Measurements from ENCODE around the gene SRGAP2C.
"Not testable (repeated sequence)": the region's sequence is repeated elsewhere in the genome, so short reads cannot be mapped to it uniquely, and the experiment has no call there.

Gene SRGAP2C

DNA sequence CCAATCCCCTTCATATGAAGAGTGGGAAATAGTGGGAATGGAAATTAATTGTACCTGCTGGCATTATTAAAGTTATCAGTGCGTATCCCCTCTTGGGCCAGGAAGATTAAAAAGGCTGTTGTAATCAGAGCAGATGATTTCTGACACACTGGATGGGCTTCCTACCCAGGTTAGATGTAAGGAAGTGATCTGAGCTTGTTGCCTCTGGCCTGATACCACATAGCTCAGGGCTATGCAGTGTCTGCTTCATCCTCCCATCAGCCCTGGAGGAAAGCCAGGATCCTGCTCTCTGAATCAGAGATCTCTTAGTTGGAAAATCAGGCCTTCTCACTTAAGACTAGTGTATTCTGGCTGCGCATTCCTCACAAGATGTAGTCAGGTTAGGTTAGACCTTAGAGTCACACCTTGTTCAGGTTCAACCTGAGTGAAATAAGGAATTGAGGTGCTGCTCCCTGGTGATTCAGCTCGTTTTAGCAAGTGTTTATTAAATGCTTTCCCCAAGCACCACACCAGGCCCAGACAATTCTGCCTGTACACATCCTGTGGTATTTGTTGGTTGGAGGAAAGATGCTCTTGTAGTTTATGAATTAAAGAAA lies 158.6 kb downstream of the SRGAP2C start:
- not testable (repeated sequence) for DNase-seq

- not testable (repeated sequence) for DNase-seq
Measured at GRCh38 chr1:121344355-121344754, 159.6 kb downstream of the SRGAP2C start.

- not testable (repeated sequence) for DNase-seq
Measured at GRCh38 chr1:121346654-121347053, 161.9 kb downstream of the SRGAP2C start.

- DNase-seq, result not testable (repeated sequence)
Measured at GRCh38 chr1:121347476-121347875, 162.7 kb downstream of the SRGAP2C start.

- not testable (repeated sequence) for DNase-seq
Measured at GRCh38 chr1:121348115-121348514, 163.3 kb downstream of the SRGAP2C start.

DNA sequence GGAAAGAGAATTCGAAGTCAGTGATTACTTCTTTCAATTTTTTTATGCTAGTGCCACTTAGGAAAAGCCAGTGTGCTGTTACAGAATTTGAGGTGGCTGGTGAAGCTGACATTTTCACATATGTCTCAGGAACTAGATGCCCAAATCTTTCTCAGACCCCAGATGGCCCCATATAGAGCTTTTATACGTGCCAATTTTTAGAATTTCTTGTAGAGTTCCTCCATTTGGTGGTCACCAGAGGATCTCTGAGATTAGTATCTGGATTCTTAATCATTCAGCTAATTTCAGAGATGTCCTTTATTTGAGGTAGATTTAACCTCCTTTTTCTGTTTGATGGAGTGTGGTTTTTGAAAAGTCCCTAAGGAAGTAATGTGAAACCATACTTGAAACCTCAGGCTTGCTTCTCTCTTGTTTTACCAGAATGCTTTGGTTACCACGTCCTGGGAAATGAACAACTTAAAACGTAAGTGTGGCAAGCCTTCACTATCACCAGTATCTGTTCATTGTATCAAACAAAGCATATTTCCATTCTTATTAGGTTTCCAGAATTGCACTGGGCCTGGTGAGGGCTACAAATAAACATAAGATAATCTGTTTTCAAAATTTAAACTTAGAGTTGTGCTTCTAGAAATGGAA lies 164.7 kb downstream of the SRGAP2C start:
- DNase-seq, result not testable (repeated sequence)

GRCh38 chr1:121355711-121356420 lies 171.1 kb downstream of the SRGAP2C start:
- DNase-seq, result not testable (repeated sequence)

- not testable (repeated sequence) for DNase-seq
Measured at GRCh38 chr1:121356819-121357218, 172.0 kb downstream of the SRGAP2C start.

- not testable (repeated sequence) for DNase-seq
Measured at GRCh38 chr1:121360531-121360930, 175.8 kb downstream of the SRGAP2C start.

GRCh38 chr1:121361451-121362233 lies 176.9 kb downstream of the SRGAP2C start:
- DNase-seq, result not testable (repeated sequence)

GRCh38 chr1:121362234-121362883 lies 177.6 kb downstream of the SRGAP2C start:
- peak; percentile 1 for DNase-seq

- DNase-seq, result not testable (repeated sequence)
Measured at GRCh38 chr1:121365316-121365715, 180.5 kb downstream of the SRGAP2C start.

GRCh38 chr1:121365723-121366122 lies 180.9 kb downstream of the SRGAP2C start:
- DNase-seq, result not testable (repeated sequence)

DNA sequence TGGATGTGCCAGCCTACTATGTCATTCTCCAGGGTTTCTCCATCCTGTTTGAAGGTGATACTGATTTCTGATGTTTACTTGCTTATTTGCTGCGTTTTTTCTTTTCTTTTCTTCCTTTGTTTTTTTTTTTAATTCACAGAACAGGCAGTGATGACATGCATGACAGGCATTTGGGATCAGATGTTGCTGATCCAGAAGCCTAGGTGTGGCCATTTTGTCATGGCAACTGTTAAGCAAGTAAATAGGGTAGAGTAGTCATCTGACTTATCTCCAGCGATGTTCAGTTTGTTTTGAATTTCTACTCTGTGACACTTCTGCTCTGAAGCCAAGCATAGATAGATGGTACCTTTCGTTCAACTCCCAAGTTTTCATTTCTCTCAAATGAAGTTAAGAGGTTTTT lies 181.4 kb downstream of the SRGAP2C start:
- not testable (repeated sequence) for DNase-seq

- not testable (repeated sequence) for DNase-seq
Measured at GRCh38 chr1:121368910-121369309, 184.1 kb downstream of the SRGAP2C start.

DNA sequence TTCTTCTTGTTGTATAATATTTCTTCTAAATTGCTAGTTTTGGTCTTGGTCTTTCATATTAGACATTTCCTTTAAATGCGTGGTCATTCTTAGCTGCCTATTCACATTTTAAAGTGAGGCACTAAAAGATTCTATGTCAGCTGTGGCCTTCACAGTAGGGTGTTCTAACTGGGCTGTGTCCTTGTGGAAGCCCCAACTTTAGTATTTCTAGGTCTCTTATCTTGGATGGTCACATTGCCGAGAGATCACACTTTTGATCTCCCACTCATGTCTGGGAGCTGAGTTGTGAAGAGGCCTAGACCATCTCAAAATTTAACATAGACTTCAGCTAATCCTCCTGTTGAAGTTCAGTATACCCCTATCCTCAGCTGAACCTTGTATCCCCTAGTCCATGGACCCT lies 185.2 kb downstream of the SRGAP2C start:
- DNase-seq, result not testable (repeated sequence)

DNA sequence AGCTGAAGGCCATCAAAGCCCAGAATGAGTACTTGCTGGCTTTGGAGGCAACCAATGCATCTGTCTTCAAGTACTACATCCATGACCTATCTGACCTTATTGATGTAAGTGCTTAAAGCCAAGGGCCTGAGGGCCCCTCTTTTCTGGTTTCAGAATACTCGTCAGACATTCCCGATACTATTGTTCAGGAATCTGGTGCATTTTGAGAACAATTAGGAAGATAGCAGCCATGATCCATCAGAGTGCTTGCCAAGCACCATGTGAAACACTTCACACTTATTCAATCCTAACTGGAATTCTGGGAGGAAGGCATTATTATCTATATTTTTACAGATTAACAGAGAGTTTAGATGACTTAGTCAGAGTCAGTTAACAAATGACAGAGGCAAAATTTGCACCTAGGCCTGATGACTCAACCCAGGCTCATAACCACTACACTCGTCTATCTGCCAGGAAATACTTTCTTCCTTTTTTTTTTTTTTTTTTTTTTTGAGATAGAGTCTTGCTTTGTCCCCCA lies 190.1 kb downstream of the SRGAP2C start:
- DNase-seq, result not testable (repeated sequence)

DNA sequence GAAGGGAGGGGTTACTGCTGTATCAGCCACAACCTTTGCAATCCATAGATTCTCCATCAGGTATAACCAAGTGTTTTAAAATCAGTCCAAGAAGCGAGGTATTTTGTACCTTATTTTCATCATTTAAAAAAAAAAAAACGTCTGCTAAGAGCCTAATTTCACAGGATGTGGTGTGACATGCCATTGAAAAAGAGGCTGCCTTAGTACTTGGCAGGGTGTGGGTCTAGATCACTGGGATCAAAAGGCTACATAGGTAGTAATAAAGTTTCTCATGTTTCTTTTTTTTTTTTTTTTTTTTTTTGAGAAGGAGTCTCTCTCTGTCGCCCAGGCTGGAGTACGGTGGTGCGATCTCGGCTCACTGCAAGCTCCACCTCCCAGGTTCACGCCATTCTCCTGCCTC lies 192.2 kb downstream of the SRGAP2C start:
- not testable (repeated sequence) for DNase-seq

DNA sequence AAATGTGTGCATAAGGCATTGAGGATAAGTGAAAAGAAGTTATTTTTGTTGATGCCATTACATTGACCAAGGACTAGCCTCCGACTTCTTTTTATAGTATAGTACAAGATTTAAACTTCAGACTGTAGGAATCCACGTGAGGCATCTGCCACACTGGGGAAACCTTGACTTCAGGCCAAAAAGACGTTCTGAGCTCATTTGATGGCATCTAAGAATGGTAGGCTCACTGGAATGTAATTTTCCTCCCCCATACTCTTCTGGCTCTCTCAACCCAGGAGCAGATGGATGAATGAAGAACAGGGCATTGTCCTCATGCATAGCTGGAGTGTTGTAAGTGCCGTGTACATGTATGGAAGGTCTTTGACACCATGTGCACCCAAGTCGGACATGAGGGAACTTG lies 194.0 kb downstream of the SRGAP2C start:
- DNase-seq, result not testable (repeated sequence)

DNA sequence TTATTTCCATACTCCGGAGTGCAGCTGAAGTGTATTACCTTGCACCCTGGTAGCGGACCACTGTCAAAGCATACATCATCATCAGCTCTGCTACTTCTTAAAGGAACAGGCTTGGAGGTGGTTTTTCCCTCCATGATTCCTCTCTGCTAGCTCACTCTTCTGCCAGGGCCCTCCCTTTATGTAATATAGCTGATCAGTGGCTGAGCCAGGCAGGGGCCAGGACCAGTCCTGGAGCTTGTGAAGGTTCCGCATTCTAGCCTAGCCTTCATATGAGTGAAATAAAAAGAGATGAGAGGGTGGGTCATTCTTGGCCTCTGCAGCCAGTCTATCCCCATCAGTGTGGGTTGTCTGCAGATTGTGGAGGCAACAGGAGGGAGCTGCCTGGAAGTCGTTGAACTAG lies 200.0 kb downstream of the SRGAP2C start:
- DNase-seq, result not testable (repeated sequence)

GRCh38 chr1:121385162-121385561 lies 200.4 kb downstream of the SRGAP2C start:
- not testable (repeated sequence) for DNase-seq

Measured in GDM1 (cell line).